Ureter (tissue), 1 donor: ENCODE results near the gene SLC26A4. TPM values are rescaled to one million over a fixed set of nuclear protein-coding genes. Genes with fewer than 3 reads are reported as not detected.

ENCODE experiments used
- DNase-seq: peaks from one replicate; pipeline ENCODE4 v3.0.0-alpha.2; 2020; ENCODE audit warnings: low spot score
- total RNA-seq: library from RNA; stranded (reverse); gene quantifications from one replicate; pipeline ENCODE4 v1.2.4, GENCODE V29; 2023
- donor health status: DM: yes; HTN: yes; CAD: no.

The SLC26A4 gene
- total RNA-seq, 1 donor from 2014 or later: 1.4 TPM

DNA sequence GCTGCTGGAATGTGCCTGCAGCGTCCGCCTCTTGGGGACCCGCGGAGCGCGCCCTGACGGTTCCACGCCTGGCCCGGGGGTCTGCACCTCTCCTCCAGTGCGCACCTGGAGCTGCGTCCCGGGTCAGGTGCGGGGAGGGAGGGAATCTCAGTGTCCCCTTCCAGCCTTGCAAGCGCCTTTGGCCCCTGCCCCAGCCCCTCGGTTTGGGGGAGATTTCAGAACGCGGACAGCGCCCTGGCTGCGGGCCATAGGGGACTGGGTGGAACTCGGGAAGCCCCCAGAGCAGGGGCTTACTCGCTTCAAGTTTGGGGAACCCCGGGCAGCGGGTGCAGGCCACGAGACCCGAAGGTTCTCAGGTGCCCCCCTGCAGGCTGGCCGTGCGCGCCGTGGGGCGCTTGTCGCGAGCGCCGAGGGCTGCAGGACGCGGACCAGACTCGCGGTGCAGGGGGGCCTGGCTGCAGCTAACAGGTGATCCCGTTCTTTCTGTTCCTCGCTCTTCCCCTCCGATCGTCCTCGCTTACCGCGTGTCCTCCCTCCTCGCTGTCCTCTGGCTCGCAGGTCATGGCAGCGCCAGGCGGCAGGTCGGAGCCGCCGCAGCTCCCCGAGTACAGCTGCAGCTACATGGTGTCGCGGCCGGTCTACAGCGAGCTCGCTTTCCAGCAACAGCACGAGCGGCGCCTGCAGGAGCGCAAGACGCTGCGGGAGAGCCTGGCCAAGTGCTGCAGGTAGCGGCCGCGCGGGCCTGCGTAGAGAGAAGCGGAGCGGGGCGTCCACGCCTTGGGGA is 645 bp downstream of the SLC26A4 start:
- peak; percentile 48 for DNase-seq

DNA sequence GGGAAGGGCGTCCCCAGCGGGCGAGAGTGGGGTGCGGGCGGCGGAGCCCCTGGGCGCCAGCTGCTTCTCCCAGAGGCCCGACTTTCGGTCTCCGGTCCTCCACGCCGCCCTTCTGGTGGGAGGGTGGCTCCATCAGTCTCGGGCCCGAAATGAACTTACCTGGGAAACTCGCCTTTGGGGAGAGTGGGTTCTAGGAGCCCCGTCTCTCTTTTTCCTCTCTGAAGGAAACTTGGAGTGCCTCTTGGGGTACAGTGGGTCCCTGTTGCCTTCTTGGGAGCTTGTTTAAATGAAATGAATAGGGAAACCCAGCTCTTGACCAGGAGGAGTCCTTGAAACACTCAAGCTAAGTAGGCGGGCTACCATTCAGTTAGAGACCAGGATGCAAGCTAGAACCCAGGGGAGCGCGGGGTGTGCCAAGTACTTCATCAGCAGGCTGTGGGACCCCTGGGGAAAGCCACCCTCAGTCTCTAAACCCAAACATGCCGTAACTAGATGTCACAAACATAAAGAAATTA is 1.3 kb downstream of the SLC26A4 start:
- DNase-seq: no peak

DNA sequence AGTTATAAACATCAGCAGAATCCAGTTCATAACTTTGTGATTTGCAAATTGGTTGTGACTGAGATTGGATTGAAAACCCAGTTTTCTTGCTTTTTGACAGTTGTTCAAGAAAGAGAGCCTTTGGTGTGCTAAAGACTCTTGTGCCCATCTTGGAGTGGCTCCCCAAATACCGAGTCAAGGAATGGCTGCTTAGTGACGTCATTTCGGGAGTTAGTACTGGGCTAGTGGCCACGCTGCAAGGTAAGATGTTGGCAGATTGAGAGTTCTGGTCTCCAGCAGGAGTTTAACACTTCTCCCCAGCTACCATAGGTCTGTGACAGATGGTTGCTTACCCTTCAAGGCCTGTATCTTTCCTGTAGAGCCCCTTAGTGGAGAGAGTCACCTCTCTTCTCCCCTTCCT is 2.6 kb downstream of the SLC26A4 start:
- DNase-seq: no peak

- DNase-seq: no peak
Measured at GRCh38 chr7:107666790-107667189, 6.2 kb downstream of the SLC26A4 start.

DNA sequence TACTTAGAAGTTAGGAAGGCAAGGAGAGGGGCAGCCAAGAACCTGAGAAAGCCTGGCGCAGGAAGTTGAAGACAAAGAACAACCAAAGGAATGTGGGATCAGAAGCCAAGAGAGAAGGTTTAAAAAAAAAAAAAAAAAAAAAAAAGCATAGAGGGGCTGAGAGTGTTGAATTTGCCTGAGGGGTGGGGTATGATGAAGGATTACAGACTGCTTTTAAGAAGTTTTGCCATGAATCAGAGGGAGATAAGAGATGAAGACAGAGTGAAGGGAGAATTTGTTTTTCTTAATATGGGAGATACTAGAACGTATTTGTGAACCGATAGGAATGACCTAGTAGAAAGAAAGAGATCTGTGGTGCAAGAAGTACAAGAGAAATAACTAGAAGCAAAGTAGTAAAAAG is 6.7 kb downstream of the SLC26A4 start:
- no peak for DNase-seq

- DNase-seq: no peak
Measured at GRCh38 chr7:107668296-107668695, 7.7 kb downstream of the SLC26A4 start.

GRCh38 chr7:107672183-107672582 is 11.6 kb downstream of the SLC26A4 start:
- DNase-seq: no peak

DNA sequence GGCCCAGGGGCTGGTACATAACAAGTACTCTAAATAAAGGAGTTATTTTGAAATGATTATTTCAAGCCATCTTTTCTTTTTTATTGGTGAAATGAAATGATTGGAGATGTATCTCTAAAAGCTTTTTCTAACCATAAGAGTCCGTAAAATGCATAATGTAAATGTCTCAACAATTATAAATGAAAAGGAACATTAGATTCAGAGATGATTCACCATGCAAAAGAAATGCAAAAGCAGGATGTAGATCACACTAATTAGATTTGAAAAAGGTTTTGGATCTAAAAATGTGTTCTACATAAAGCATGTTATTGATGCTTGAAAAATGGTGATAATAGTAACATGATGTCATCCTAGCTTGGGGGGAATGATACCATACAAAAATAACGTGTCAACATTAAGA is 15.6 kb downstream of the SLC26A4 start:
- no peak for DNase-seq

GRCh38 chr7:107678110-107678753 is 17.6 kb downstream of the SLC26A4 start:
- DNase-seq: no peak

DNA sequence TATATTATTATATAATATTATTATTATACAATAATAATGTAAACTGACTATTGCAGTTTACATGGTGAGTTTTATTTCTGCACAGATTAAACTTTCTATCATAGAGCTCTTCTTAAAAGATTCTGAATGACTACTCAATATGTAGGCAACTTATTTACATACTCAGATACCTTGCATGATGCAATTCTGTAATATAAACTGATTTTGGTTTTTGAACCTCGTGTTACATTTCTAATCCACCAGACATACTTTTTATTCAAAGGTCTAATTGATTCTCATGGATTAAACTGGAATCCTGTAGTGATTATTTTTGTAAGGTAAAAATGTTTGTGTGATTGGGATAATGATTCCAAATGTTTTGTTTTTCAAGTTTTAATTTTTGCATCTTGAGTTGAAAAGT is 19.9 kb downstream of the SLC26A4 start:
- DNase-seq: no peak

- no peak for DNase-seq
Measured at GRCh38 chr7:107682886-107683285, 22.3 kb downstream of the SLC26A4 start.

DNA sequence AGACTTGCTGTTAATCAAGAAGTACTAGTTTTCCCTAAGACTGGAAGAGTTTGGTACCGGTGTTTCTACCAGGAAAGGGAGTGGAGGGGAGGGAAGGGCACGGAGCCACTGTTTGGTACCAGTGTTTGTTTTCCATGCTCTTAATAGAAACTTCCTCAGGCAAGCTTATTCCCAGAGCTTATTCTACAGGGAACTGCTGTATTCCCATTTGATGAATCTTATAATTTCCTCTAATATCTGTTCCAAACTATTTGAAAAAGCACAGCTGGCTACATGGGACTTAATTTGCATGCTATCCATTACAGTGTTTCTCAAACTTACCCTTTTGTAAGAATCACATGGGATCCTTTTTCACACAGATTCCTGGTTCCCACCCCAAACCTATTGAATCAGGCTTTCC is 23.7 kb downstream of the SLC26A4 start:
- DNase-seq: no peak

GRCh38 chr7:107684947-107685463 is 24.4 kb downstream of the SLC26A4 start:
- no peak for DNase-seq

GRCh38 chr7:107686816-107687387 is 26.3 kb downstream of the SLC26A4 start:
- no peak for DNase-seq

GRCh38 chr7:107687656-107688055 is 27.0 kb downstream of the SLC26A4 start:
- DNase-seq: no peak

- DNase-seq: no peak
Measured at GRCh38 chr7:107689553-107689952, 28.9 kb downstream of the SLC26A4 start.

DNA sequence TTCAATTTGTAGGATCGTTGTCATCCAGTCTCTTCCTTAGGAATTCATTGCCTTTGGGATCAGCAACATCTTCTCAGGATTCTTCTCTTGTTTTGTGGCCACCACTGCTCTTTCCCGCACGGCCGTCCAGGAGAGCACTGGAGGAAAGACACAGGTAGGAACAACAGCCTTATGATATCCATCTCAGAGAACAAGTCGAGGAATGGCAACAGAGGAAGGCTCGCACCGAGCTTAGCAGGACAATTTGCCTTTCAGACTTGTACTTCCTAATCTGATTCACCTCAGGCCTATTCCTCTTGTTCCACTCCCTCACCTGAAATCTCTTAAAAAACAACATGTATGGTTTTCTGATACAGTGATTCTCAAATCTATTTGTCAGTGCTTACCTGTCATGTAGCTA is 29.5 kb downstream of the SLC26A4 start:
- no peak for DNase-seq

GRCh38 chr7:107690611-107691010 is 30.0 kb downstream of the SLC26A4 start:
- no peak for DNase-seq

- no peak for DNase-seq
Measured at GRCh38 chr7:107691716-107692115, 31.1 kb downstream of the SLC26A4 start.

DNA sequence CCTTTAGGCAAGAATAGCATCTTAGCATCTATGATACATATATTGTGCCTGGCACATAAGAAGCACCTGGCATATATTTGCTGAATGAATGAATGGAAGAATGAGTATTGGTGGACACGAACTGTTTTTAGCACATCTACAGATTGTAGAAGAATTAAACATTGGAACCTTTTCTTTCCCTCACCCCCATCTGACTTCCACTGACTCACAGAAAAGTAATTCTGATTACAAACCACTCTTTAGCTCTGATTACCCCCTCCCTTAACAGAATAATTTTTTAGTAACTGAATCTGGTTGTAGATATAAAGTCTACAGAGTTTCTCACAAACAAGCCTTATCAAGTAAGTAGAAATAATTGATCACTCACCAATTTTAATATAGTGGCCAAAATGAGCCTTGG is 31.9 kb downstream of the SLC26A4 start:
- DNase-seq: no peak

- DNase-seq: no peak
Measured at GRCh38 chr7:107693396-107693795, 32.8 kb downstream of the SLC26A4 start.

- no peak for DNase-seq
Measured at GRCh38 chr7:107694386-107694785, 33.8 kb downstream of the SLC26A4 start.
